Chondrocyte (in vitro differentiated cells): ENCODE data around the gene HSD17B2. TPM values are rescaled to one million over a fixed set of nuclear protein-coding genes. Genes with fewer than 3 reads are reported as not detected.
"Not testable (repeated sequence)": the region's sequence is repeated elsewhere in the genome, so short reads cannot be mapped to it uniquely, and the experiment has no call there.

Experiments used
- DNase-seq: peaks from one replicate; pipeline ENCODE4 v3.0.0; 2021; ENCODE audit warnings: mixed read lengths, low spot score
- H3K27ac Mint-ChIP-seq: one replicate; pipeline ENCODE4 v1.8.0; 2021; ENCODE audit warnings: mild to moderate bottlenecking, moderate library complexity, mixed read lengths; ENCODE audit not compliant: unreplicated experiment
- H3K27me3 Mint-ChIP-seq: 2 replicates; pipeline ENCODE4 v1.8.0; 2021; ENCODE audit warnings: low read depth, mixed read lengths
- H3K36me3 Mint-ChIP-seq: 2 replicates; pipeline ENCODE4 v1.8.0; 2021; ENCODE audit warnings: low read depth, mixed read lengths
- H3K4me1 Mint-ChIP-seq: 2 replicates; pipeline ENCODE4 v1.8.0; 2021; ENCODE audit warnings: low read depth, mild to moderate bottlenecking, mixed read lengths
- H3K4me3 Mint-ChIP-seq: one replicate; pipeline ENCODE4 v1.8.0; 2021; ENCODE audit warnings: mild to moderate bottlenecking, moderate library complexity, mixed read lengths; ENCODE audit not compliant: unreplicated experiment
- H3K9me3 Mint-ChIP-seq: 2 replicates; pipeline ENCODE4 v1.8.0; 2021; ENCODE audit warnings: low read depth, mixed read lengths
- CTCF ChIP-seq: fragments of 200-600 bp; sonication (generic); IDR thresholded peaks from 2 replicates; pipeline ENCODE4 v1.5.0; 2021; ENCODE audit warnings: antibody characterized with exemption, mild to moderate bottlenecking, moderate library complexity
- total RNA-seq: library from RNA; stranded (reverse); gene quantifications from 3 replicates; pipeline ENCODE4 v1.2.1, GENCODE V29; 2021

The HSD17B2 gene
- total RNA-seq, 1 donor from 2014 or later = not detected

GRCh38 chr16:82135844-82136243 is 100.8 kb downstream of the HSD17B2 start:
- H3K9me3 Mint-ChIP-seq = no peaks in the 10 kb centered on the region
- no peak overlapping the region for H3K4me3 Mint-ChIP-seq
- DNase-seq = no peak
- H3K4me1 Mint-ChIP-seq = peaks cover 7% of the 10 kb centered on the region
- no peak for TF ChIP-seq CTCF
- H3K27ac Mint-ChIP-seq = no peak overlapping the region
- no peaks in the 10 kb centered on the region for H3K27me3 Mint-ChIP-seq
- no peaks in the 10 kb centered on the region for H3K36me3 Mint-ChIP-seq

GRCh38 chr16:82136956-82137821 is 102.1 kb downstream of the HSD17B2 start:
- Mint-ChIP-seq H3K4me1 (peaks cover 7% of the 10 kb centered on the region), H3K27ac (no peak overlapping the region), H3K9me3 (peaks cover 3% of the 10 kb centered on the region), H3K36me3 (no peaks in the 10 kb centered on the region), H3K27me3 (no peaks in the 10 kb centered on the region), H3K4me3 (no peak overlapping the region)
- DNase-seq = no peak
- no peak for TF ChIP-seq CTCF

GRCh38 chr16:82137822-82138167 is 102.7 kb downstream of the HSD17B2 start:
- TF ChIP-seq CTCF = no peak
- DNase-seq = no peak
- Mint-ChIP-seq H3K9me3 (peaks cover 3% of the 10 kb centered on the region), H3K27me3 (no peaks in the 10 kb centered on the region), H3K27ac (no peak overlapping the region), H3K36me3 (no peaks in the 10 kb centered on the region), H3K4me3 (no peak overlapping the region), H3K4me1 (peaks cover 7% of the 10 kb centered on the region)

GRCh38 chr16:82138478-82139285 is 103.6 kb downstream of the HSD17B2 start:
- Mint-ChIP-seq H3K9me3 (peaks cover 3% of the 10 kb centered on the region), H3K36me3 (no peaks in the 10 kb centered on the region), H3K27me3 (no peaks in the 10 kb centered on the region), H3K27ac (no peak overlapping the region), H3K4me1 (peaks cover 7% of the 10 kb centered on the region), H3K4me3 (no peak overlapping the region)
- DNase-seq = no peak
- TF ChIP-seq CTCF = no peak

GRCh38 chr16:82139286-82139571 is 104.2 kb downstream of the HSD17B2 start:
- not testable (repeated sequence) for H3K36me3 Mint-ChIP-seq, H3K27ac Mint-ChIP-seq, H3K27me3 Mint-ChIP-seq, H3K9me3 Mint-ChIP-seq, H3K4me3 Mint-ChIP-seq, DNase-seq, H3K4me1 Mint-ChIP-seq
